GM21423 (cell line): ENCODE results near the gene DDHD1.

Source experiments
- ATAC-seq: cut with Tn5 transposase; IDR thresholded peaks from one replicate; pipeline ENCODE4 v1.9.1; 2021; ENCODE audit warnings: mild to moderate bottlenecking, moderate library complexity; ENCODE audit not compliant: unreplicated experiment

DDHD1 gene

DNA sequence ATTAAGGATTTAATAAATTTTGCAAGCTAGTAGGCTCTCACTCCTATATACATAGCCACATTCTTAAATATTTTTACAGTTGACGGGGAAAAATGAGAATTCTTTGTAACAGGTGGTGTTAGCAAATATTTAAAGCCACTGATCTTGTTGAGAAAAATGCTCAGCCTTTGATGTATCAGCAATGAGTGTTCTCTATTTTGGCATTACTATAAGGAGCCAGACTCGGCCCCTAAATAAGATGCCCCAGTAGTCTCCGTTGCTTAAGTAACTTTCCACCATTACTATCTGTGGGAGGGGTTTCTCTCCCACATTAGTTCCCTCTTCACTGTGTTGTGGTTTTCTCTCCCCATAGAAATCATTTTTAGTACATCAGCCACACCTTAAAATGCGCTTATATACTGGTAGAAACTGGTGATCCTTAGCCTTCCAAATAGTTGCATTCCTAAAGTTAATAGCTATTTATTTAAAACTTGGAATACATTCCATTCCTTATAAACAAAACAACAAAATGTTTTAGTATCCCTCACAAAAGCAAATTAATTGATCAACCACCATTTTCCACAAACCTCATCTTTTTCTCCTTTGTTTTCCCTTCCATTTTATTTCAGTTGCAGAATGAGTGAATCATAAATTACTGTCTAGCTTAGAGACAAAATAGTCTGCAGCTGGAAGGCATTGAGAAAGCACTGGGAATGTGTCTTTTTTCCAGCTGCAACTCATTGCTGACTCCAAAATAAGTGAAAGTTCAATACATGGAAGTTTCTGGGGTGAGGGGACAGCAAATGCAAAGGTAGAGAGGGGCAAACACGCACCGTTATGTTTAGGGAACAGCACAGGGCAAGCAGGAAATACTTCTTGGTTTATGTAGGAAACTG lies 117.5 kb downstream of the DDHD1 start:
- ATAC-seq, result no peak

DNA sequence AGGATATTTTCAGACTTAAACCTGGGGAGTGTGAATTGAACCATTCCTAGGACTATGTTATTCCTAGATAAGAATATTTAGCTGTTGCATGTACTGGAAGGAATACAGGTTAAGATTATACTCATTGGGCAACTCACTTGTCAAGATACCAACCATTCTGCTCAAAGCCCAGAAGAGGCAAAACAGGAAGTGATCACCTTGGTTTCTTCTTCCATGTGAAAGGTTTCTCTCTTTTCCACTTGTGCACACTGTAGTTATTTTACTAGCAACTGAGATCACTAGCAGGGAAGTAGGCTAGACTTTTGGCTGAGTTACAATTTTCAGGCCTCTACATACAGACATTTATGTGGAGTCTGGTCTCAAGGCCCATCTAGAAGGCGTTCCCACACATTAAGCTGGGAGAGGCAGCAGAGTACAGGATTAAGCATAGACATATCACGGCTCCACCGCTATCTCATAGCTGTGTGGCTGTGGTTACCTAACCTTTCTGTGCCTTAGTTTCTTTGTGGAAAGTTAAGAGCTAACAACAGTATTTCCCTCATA lies 118.4 kb downstream of the DDHD1 start:
- ATAC-seq, result no peak

DNA sequence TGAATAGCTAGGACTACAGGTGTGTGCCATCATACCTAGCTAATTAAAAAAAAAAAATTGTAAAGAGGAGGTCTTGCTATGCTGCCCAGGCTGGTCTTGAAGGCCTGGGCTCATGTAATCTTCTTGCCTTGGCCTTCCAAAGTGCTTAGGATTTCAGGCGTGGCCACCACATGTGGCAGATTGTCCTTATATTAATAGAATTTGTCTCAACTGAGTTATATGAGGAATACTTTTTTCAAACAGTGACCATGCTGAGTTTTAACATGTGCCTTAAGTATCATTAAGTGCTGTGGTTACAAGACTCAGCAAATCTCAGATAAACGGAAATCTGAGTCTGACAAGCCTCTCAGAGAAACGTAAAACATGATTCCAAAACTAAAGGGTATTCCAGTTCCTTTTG lies 119.1 kb downstream of the DDHD1 start:
- ATAC-seq, result no peak

DNA sequence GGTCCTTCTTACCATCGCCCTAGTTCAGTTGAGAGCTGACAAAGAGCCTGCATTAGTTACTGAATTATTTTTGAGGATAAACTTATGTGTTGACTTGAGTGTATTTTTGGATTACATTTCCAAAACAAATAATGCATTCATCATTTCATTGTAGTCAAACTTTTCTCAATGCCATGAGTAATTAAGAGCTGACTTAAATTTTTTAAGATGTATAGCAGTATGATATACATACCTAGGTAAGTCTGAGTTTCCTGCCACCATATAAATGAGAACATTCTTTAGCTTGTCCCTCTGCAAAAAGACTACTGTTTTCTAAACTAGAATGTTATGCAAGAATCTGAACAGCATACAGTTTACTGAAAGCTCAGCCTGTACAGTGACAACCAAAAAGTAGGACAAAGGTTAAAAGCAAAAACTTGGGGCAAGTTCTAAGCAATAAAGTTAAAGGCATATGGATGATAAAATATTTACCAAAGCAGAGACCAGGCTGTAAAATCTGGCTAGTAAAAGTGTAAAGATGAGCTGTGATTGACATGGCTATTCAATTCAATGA lies 120.2 kb downstream of the DDHD1 start:
- ATAC-seq, result no peak

DNA sequence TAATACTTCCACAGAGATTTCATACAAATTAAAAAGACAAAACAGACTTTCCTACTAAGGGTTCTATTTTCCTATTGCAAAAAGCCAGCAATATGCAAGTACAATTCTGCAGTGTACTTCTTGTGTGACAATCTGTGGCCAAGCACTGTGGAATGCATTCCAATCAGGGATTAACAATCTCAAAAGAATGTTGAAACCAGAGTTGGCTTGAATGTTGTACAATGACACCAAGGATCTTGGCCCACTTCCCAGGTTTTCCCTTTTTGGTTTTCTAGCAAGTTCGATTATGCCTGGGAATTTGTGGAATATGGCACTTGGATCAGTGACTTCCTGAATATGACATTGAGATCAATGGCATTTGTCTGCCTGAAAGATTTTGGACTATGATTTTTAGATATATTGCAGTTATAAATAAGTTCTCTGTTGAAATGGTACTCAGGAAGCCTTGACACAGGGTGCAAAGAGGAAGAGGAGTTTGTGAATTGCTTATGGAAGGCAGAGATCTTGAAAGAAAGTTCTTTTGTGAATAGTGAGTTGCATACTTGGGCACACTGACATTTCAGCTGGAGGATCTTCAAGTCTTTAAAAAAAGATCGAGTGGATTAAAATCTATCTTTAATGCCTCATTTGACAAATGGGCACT lies 120.8 kb downstream of the DDHD1 start:
- no peak for ATAC-seq

DNA sequence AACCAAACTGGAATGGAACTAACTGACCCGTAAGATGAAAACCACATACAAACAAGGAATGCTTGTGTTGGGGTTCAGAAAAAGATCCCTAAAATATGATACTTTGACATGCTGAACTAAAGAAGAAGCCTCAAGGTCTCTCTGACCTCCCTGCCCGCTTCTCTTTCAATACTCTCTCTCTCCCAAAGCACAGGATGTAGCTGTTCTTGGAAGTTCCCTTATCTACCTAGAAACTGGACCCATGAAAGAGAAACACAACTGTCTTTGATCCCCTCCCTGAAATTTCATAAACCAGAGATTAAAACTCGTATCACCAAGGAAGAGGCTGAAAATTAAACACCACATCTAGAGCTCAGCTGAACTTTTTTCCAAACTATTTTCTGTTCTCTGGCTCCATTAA lies 125.6 kb downstream of the DDHD1 start:
- ATAC-seq, result no peak

DNA sequence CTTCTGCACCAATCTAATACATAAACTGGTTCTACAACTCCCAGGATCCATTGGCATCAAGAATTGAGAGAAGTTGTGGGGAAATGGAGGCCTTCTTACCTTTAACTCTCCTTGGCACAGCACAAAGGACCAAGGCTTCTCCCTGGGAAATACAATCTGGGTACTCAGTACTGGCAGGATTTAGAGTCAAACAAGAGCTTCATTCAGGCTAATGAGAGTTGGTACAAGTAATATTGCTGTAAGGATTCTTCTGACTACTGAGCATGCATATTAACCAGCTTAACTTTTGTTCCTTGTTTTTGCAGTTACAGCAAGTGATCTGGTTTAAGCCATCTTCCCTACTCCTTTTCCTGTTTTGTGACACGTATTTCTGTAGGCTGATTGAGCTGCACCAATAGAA lies 126.1 kb downstream of the DDHD1 start:
- no peak for ATAC-seq

- ATAC-seq, result no peak
These were observed 129.8 kb downstream of the DDHD1 start for GRCh38 chr14:53023325-53023724.

DNA sequence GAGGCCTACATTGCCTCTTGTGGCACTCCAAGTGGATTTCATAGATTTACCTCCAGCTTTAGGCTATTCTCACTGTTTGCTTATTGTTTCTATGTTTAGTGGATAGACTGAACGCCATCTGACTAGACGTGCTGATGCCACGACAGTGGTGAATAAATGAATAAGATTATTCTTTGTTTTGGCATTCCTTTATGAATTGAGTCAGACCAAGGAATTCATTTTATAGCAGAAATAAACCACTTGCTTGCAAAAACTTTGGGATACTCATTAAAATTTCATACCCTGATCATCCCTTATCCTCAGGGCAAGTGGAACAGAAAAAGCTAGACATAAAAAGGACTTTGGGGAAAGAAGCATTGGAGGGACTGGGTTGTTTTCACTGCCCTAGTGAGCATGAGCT lies 130.5 kb downstream of the DDHD1 start:
- no peak for ATAC-seq

DNA sequence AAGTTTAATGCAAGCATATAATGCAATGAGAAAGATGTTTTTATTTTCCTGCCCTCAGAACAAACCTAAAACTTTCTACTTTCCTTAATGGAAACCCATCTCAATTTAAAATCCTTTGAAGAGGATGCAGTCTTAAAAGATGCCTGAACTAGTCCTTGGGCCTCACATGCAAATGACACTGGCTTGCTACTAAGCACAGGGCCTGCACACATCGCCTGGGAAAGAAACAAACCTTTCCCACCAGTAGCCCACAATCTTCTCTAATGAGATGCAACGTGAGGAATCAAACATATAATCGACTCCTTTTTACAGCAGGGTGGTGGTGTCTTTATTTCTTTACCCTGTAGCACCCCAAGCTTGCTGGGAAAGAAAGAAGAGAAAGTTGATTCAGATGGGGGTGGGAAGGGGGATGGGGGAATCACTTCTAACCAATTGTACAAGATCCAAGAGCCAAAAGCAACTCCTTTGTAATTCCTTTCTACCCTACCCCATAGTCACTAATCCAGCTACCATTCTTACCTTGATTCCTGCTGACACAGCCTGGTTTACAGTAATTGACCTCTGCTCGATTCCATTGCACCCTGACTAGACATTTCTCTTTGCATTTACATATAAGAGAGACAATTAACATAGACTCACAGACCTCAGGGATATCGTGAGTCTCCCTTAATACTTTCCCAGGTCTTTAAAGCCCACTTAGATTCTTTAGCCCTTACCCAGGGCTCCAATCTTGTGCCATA lies 132.8 kb downstream of the DDHD1 start:
- no peak for ATAC-seq

- ATAC-seq, result no peak
These were observed 133.7 kb downstream of the DDHD1 start for GRCh38 chr14:53019406-53019805.

DNA sequence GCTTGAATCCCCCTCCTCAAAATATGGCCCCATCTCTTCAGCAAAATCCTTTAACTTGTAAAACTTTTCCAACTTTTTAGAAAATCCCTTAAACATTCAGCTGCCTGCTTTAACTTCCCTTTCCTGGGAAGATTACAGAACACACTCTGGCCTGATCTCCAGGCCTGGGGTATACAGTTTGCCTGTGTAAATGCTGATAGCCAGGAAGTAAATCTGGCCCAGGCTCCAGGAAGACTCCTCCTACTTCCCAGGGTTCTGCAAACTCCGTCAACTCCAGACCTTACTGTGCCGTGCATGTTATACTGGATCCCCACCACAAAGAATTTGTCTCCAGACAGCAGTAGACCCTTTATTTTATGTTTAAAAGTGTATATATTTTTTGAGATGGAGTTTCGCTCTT lies 135.3 kb downstream of the DDHD1 start:
- ATAC-seq, result no peak

DNA sequence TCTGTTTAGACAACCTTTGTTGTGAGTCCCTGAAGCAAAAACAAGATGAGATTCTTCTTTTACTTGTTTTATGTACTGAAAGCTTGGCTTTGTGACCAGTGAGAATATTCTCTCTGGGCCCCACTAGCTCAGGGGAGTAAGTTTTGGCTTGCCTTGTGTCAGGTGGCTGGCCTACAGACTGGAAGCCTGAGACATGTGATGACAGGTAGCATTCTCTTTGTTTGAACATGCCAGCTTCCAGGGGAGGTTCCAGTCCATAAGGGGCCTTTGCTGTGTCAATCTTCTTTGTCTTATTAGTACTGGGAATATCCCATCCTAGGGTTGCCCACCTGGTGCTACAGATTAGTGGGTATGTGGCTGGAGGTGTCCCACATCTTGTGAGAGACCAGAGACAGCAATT lies 136.2 kb downstream of the DDHD1 start:
- ATAC-seq, result no peak

DNA sequence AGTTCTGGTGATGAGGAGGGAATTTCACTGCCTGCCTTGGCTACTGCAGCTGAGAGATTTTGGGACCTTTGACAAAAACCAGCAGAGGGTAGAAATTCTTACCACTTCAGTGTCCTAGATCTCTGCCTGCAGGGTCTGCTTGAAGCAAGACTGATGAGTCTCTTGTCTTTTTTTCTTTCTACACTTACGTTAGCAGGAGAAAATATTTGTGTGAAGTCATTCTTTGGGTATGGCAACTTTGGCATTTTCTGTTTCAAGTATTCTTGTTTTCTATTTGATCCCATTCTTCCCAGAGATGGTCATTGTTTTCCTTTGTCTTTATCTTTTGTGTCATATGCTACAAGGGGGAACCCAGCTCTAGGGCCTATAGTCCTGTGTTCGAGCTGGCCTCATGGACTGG lies 136.6 kb downstream of the DDHD1 start:
- ATAC-seq, result no peak

GRCh38 chr14:53011053-53011462 lies 142.1 kb downstream of the DDHD1 start:
- no peak for ATAC-seq

DNA sequence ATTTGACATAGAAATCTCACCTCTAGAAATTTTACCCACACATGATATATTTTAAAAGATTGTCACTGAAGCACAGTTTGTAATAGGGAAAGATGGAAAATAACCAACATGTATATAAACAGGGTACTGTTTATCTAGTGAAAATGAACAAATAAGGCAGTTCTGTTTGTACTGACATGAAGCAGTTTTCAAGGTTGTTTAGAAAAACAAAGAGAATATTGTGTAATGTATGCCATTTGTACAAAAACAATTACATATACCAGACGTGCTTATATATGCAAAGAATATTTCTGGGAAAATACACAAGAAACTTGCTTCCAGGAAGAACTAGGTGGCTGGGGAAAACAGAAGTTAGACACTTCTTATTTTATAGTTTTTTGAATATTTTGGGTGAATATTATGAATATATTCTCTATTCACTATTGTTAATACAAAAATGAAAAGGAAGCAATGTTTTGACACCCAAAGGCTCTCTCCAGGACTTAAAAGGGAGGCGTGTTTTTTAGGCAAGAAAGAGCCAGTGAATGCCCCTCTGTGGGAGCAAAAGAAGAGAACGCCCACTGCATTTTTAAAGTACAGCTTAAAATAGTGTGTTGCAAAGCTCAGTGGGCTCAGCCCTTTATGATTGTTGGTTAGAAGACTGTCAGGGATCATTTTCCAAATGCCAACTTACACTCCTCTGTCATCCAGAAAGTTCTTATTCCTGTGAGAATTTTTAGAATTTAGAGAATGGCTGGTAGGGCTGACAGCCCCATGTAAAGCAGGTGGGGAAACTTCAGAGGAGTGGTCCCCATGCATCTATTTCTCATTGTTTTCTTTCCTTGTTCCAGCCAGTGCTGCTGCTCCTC lies 142.7 kb downstream of the DDHD1 start:
- ATAC-seq, result no peak

GRCh38 chr14:53006931-53007562 lies 146.1 kb downstream of the DDHD1 start:
- no peak for ATAC-seq

DNA sequence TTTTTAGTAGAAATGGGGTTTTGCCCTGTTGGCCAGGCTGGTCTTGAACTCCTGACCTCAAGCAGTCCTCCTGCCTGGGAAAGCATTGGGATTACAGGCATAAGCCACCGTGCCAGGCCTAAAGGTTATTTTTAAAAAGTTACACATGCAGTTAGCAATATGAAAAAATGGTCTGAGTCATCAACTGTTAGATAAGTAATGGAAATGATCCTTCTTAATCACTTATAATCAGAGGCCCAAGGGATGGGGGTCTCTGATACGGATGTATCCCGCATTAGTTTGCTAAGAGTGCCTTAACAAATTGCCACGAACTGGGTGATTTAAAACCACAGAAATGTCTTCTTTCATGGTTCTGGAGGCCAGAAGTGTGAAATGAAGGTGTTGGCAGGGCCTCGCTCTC lies 148.1 kb downstream of the DDHD1 start:
- no peak for ATAC-seq

DNA sequence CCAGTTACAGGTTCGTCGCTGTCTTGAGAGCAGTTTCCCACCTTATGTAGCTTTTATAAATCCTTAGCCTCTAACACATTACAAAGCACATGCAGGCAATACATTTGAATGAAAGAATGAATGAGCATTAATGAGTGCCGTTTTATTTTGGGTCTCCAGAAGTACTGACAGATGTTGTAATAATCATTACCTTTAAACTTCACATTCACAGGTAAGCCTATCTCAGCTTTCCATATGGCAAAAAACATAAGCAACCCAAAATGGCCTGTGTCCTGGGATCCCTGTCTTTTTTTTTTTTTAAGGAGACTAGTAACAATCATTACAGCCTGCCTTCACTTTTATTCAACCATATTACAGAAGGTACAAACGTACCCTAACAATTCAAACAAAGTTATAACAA lies 149.3 kb downstream of the DDHD1 start:
- ATAC-seq, result no peak

DNA sequence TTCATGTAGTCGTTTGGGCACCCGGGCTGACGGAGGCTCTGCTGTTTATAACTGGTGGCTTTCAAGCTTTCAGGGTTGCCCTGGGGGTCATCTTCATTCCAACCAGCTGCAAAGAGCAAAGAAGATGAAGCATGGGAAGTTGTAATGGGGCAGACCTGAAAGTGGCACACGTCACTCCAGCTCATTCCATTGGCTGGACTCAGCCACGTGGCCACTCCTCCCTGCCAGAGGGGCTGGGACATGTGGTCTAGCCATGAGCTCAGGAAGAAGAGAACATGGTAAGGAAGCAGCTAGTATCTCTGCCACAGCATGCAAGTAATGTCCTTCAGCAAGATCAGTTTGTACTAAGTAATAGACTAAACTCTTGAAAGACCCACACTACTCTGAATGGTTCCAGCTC lies 150.5 kb downstream of the DDHD1 start:
- ATAC-seq, result no peak
